ENCODE data around the gene MRPL11. TPM values are rescaled to one million over a fixed set of nuclear protein-coding genes. Genes with fewer than 3 reads are reported as not detected.
A peak's percentile ranks its signal among the peaks of the same experiment; 100 is the strongest.

The MRPL11 gene
- total RNA-seq, 1 donor from 2014 or later, result 33.1 TPM

- Mint-ChIP-seq H3K4me3 (ENCODE audit: unreplicated experiment) (no peak overlapping the region), H3K4me1 (ENCODE audit: low read depth, unreplicated experiment) (peaks cover 22% of the 10 kb centered on the region), H3K9me3 (ENCODE audit: unreplicated experiment) (no peaks in the 10 kb centered on the region), H3K36me3 (ENCODE audit: low read depth, unreplicated experiment) (no peaks in the 10 kb centered on the region), H3K27me3 (ENCODE audit: low read depth, unreplicated experiment) (peaks cover 53% of the 10 kb centered on the region), H3K27ac (ENCODE audit: unreplicated experiment) (no peak overlapping the region)
- Histone ChIP-seq H3K4me2 (ENCODE audit: low read length) (no peak overlapping the region), H3K4me1 (ENCODE audit: insufficient read depth, low read length) (peaks cover 18% of the 10 kb centered on the region), H3K9me3 (ENCODE audit: insufficient read depth, low read depth, low read length) (no peaks in the 10 kb centered on the region), H4K20me1 (ENCODE audit: insufficient read depth, low read length) (peaks cover 38% of the 10 kb centered on the region), H3K4me3 (ENCODE audit: insufficient read depth, low read depth, low read length) (no peak overlapping the region), H3K79me2 (ENCODE audit: insufficient read depth, low read length) (no peaks in the 10 kb centered on the region), H3K27ac (ENCODE audit: low read depth, low read length) (no peak overlapping the region), H3K36me3 (ENCODE audit: insufficient read depth, low read length) (no peaks in the 10 kb centered on the region), H2AFZ (ENCODE audit: low read depth, low read length) (no peak overlapping the region), H3K27me3 (ENCODE audit: insufficient read depth, low read length) (peaks cover 14% of the 10 kb centered on the region), H3K9ac (ENCODE audit: low read length) (no peak overlapping the region)
- DNase-seq (ENCODE audit: low read depth) (no peak), FAIRE-seq (no peak)
- no peak for TF ChIP-seq CTCF (IDR thresholded peaks at IDR 0.05; ENCODE audit: insufficient read depth, low read depth, low read length)
These were observed 25.5 kb downstream of the MRPL11 start for GRCh38 chr11:66413167-66413566.

- DNase-seq (ENCODE audit: low read depth) (no peak), FAIRE-seq (no peak)
- Histone ChIP-seq H3K4me3 (ENCODE audit: insufficient read depth, low read depth, low read length) (no peak overlapping the region), H4K20me1 (ENCODE audit: insufficient read depth, low read length) (peaks cover 29% of the 10 kb centered on the region), H3K9ac (ENCODE audit: low read length) (no peak overlapping the region), H3K9me3 (ENCODE audit: insufficient read depth, low read depth, low read length) (no peaks in the 10 kb centered on the region), H3K4me2 (ENCODE audit: low read length) (no peak overlapping the region), H3K79me2 (ENCODE audit: insufficient read depth, low read length) (no peaks in the 10 kb centered on the region), H3K27ac (ENCODE audit: low read depth, low read length) (no peak overlapping the region), H3K27me3 (ENCODE audit: insufficient read depth, low read length) (peaks cover 17% of the 10 kb centered on the region), H2AFZ (ENCODE audit: low read depth, low read length) (no peak overlapping the region), H3K4me1 (ENCODE audit: insufficient read depth, low read length) (peaks cover 11% of the 10 kb centered on the region), H3K36me3 (ENCODE audit: insufficient read depth, low read length) (no peaks in the 10 kb centered on the region)
- Mint-ChIP-seq H3K27ac (ENCODE audit: unreplicated experiment) (no peak overlapping the region), H3K9me3 (ENCODE audit: unreplicated experiment) (no peaks in the 10 kb centered on the region), H3K4me1 (ENCODE audit: low read depth, unreplicated experiment) (peaks cover 12% of the 10 kb centered on the region), H3K4me3 (ENCODE audit: unreplicated experiment) (peak overlapping the region; percentile 54), H3K36me3 (ENCODE audit: low read depth, unreplicated experiment) (no peaks in the 10 kb centered on the region), H3K27me3 (ENCODE audit: low read depth, unreplicated experiment) (peaks cover 53% of the 10 kb centered on the region)
- no peak for TF ChIP-seq CTCF (IDR thresholded peaks at IDR 0.05; ENCODE audit: insufficient read depth, low read depth, low read length)
- TF ChIP-seq EZH2 (IDR thresholded peaks at IDR 0.05; ENCODE audit: insufficient read depth, low read length), result no peak
These were observed 26.5 kb downstream of the MRPL11 start for GRCh38 chr11:66412110-66412509.

- Histone ChIP-seq H3K27ac (ENCODE audit: low read depth, low read length) (no peak overlapping the region), H3K9me3 (ENCODE audit: insufficient read depth, low read depth, low read length) (no peaks in the 10 kb centered on the region)
- no peak for FAIRE-seq
These were observed 27.3 kb downstream of the MRPL11 start for GRCh38 chr11:66411323-66411722.

More at GRCh38 chr11:66411323-66411722, 27.3 kb downstream of the MRPL11 start:
- Mint-ChIP-seq H3K9me3 (ENCODE audit: unreplicated experiment) (no peaks in the 10 kb centered on the region), H3K4me1 (ENCODE audit: low read depth, unreplicated experiment) (peaks cover 11% of the 10 kb centered on the region), H3K4me3 (ENCODE audit: unreplicated experiment) (peak overlapping the region; percentile 27), H3K27me3 (ENCODE audit: low read depth, unreplicated experiment) (peaks cover 53% of the 10 kb centered on the region), H3K27ac (ENCODE audit: unreplicated experiment) (no peak overlapping the region), H3K36me3 (ENCODE audit: low read depth, unreplicated experiment) (no peaks in the 10 kb centered on the region)
- no peaks in the 10 kb centered on the region for H3K36me3 ChIP-seq (ENCODE audit: insufficient read depth, low read length)
- H3K27me3 ChIP-seq (ENCODE audit: insufficient read depth, low read length), result peaks cover 19% of the 10 kb centered on the region
- TF ChIP-seq EZH2 (IDR thresholded peaks at IDR 0.05; ENCODE audit: insufficient read depth, low read length), result no peak
- no peak overlapping the region for H3K9ac ChIP-seq (ENCODE audit: low read length)
- no peaks in the 10 kb centered on the region for H3K79me2 ChIP-seq (ENCODE audit: insufficient read depth, low read length)
- H3K4me1 ChIP-seq (ENCODE audit: insufficient read depth, low read length), result peaks cover 11% of the 10 kb centered on the region
- no peak overlapping the region for H3K4me2 ChIP-seq (ENCODE audit: low read length)
- peaks cover 23% of the 10 kb centered on the region for H4K20me1 ChIP-seq (ENCODE audit: insufficient read depth, low read length)
- H2AFZ ChIP-seq (ENCODE audit: low read depth, low read length), result no peak overlapping the region
- no peak for DNase-seq (ENCODE audit: low read depth)
- H3K4me3 ChIP-seq (ENCODE audit: insufficient read depth, low read depth, low read length), result no peak overlapping the region
